ENCODE measurements around the gene UGT8. TPM values are rescaled to one million over a fixed set of nuclear protein-coding genes. Genes with fewer than 3 reads are reported as not detected.
"Not testable (repeated sequence)": the region's sequence is repeated elsewhere in the genome, so short reads cannot be mapped to it uniquely, and the experiment has no call there.

The UGT8 gene
- total RNA-seq, 2 donors from 2014 or later: not detected

GRCh38 chr4:114636192-114636935 lies 37.8 kb downstream of the UGT8 start:
- Mint-ChIP-seq H3K27ac (no peak overlapping the region), H3K27me3 (no peaks in the 10 kb centered on the region), H3K4me3 (no peak overlapping the region), H3K4me1 (ENCODE audit: low read depth in 2 of 2) (no peaks in the 10 kb centered on the region), H3K36me3 (no peaks in the 10 kb centered on the region), H3K9me3 (no peaks in the 10 kb centered on the region)
- DNase-seq (ENCODE audit: low spot score) (no peak), ATAC-seq (no peak)

- Mint-ChIP-seq H3K4me3 (no peak overlapping the region), H3K4me1 (ENCODE audit: low read depth in 2 of 2) (no peaks in the 10 kb centered on the region), H3K9me3 (no peaks in the 10 kb centered on the region), H3K27ac (no peak overlapping the region), H3K36me3 (no peaks in the 10 kb centered on the region), H3K27me3 (no peaks in the 10 kb centered on the region)
- ATAC-seq: no peak
- DNase-seq (ENCODE audit: low spot score): no peak
These were observed 43.7 kb downstream of the UGT8 start for GRCh38 chr4:114642173-114642780.

GRCh38 chr4:114649908-114650307 lies 51.3 kb downstream of the UGT8 start:
- no peaks in the 10 kb centered on the region for H3K9me3 Mint-ChIP-seq
- DNase-seq (ENCODE audit: low spot score) (no peak), ATAC-seq (no peak)
- H3K36me3 Mint-ChIP-seq: no peaks in the 10 kb centered on the region
- H3K27ac Mint-ChIP-seq: no peak overlapping the region
- peaks cover 0 to 11% of the 10 kb centered on the region in 2 donors for H3K27me3 Mint-ChIP-seq
- H3K4me1 Mint-ChIP-seq (ENCODE audit: low read depth in 2 of 2): no peaks in the 10 kb centered on the region
- H3K4me3 Mint-ChIP-seq: no peak overlapping the region

- Mint-ChIP-seq H3K27ac (no peak overlapping the region), H3K4me1 (ENCODE audit: low read depth in 2 of 2) (no peaks in the 10 kb centered on the region), H3K4me3 (no peak overlapping the region), H3K9me3 (no peaks in the 10 kb centered on the region), H3K36me3 (no peaks in the 10 kb centered on the region), H3K27me3 (peaks cover 0 to 19% of the 10 kb centered on the region in 2 donors)
- ATAC-seq: no peak
- no peak for DNase-seq (ENCODE audit: low spot score)
These were observed 55.1 kb downstream of the UGT8 start for GRCh38 chr4:114653675-114654074.

DNA sequence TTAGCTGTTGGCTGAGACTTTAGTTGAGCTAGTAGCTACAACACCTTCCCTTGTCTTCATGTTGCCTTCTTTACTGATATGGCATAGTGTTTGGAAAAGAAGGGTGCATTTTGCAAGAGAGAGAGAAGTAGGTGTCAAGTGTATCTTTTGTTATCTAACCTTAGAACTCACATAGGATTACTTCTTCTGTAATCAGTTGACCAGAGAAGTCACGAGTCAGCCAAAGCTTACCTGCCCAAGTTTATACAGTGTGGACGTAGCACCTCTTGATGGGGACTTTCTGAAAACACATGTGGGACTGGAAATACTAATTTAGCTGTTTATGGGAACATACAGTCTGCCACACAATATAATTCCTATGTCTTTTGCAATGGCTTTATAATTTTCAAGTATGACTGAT lies 56.0 kb downstream of the UGT8 start:
- H3K9me3 Mint-ChIP-seq: no peaks in the 10 kb centered on the region
- H3K4me1 Mint-ChIP-seq (ENCODE audit: low read depth in 2 of 2): no peaks in the 10 kb centered on the region
- H3K36me3 Mint-ChIP-seq: no peaks in the 10 kb centered on the region
- no peak overlapping the region for H3K27ac Mint-ChIP-seq
- DNase-seq (ENCODE audit: low spot score) (no peak), ATAC-seq (no peak)
- H3K27me3 Mint-ChIP-seq: peaks cover 0 to 23% of the 10 kb centered on the region in 2 donors
- no peak overlapping the region for H3K4me3 Mint-ChIP-seq

GRCh38 chr4:114658179-114658578 lies 59.6 kb downstream of the UGT8 start:
- Mint-ChIP-seq H3K36me3 (no peaks in the 10 kb centered on the region), H3K27ac (no peak overlapping the region), H3K27me3 (peaks cover 2 to 14% of the 10 kb centered on the region in 2 donors), H3K4me1 (ENCODE audit: low read depth in 2 of 2) (no peaks in the 10 kb centered on the region), H3K4me3 (no peak overlapping the region), H3K9me3 (no peaks in the 10 kb centered on the region)
- DNase-seq (ENCODE audit: low spot score): no peak
- no peak for ATAC-seq

DNA sequence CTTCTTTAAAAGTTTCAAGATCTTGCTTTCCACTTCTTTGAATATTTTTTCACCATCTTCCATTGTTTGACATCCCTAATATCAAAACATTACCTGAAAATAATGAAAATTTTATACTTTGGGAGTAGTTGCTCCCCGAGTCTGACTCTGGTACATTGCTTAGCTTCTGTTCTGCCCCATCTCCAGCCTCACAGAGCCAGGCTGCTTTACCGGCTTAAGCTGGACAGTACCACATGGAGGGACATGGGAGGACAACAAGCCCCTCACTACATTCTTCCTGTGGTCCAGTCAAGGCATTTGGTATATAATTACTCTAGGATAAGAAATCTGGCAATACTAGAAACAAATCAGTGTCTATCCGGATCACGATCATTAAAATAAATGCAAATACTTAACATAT lies 60.2 kb downstream of the UGT8 start:
- Mint-ChIP-seq H3K4me3 (no peak overlapping the region), H3K36me3 (no peaks in the 10 kb centered on the region), H3K27me3 (peaks cover 2 to 14% of the 10 kb centered on the region in 2 donors), H3K4me1 (ENCODE audit: low read depth in 2 of 2) (no peaks in the 10 kb centered on the region), H3K9me3 (no peaks in the 10 kb centered on the region), H3K27ac (no peak overlapping the region)
- ATAC-seq: no peak
- DNase-seq (ENCODE audit: low spot score): no peak

DNA sequence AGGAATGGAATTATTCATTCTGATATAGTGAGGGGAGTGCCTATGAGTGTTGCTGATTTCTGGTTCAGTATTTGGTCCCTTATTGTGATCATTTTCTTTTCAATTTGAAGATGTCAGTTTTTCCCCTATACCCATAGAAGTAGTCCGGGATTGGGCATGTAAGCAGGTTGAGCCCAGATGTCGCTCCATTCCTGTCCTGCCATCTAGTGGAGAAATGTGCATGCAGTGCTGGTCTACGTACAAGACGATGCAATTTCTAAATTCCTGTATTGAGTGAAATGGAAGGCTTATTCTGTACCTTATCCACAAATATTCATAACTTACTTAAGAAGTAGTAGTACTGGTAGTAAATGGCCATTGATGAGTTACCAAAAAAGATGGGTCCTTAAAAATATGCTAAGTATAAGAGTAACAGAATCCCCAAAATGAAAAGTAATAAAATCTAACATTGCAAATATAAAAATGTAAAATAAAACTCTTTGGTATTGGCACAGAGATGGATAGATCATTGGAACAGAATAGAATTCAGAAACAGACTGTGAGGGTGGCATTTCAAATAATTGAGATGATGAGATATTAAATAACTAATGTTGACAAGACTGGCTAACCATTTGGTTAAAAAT lies 60.9 kb downstream of the UGT8 start:
- H3K27ac Mint-ChIP-seq: no peak overlapping the region
- peaks cover 2 to 14% of the 10 kb centered on the region in 2 donors for H3K27me3 Mint-ChIP-seq
- no peaks in the 10 kb centered on the region for H3K9me3 Mint-ChIP-seq
- H3K4me3 Mint-ChIP-seq: no peak overlapping the region
- no peak for DNase-seq (ENCODE audit: low spot score)
- no peak for ATAC-seq
- H3K4me1 Mint-ChIP-seq (ENCODE audit: low read depth in 2 of 2): no peaks in the 10 kb centered on the region
- H3K36me3 Mint-ChIP-seq: no peaks in the 10 kb centered on the region

DNA sequence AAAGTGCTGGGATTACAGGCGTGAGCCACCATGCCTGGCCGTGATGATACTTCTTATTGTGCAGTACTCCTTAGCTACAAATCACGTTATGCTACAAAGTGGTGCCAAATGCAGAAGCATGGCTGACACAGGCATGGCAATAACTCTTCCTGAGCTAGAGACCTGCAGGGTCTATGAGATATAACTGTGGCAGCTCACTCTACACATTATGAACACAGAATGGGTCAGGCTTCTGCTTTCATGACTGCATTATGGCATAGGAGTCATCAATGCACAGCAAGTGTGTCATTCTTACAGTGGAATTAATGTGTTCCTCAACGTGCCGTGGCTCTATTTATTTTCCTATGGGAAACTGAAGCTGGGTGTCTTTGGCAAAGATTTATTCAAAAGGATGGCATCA lies 64.5 kb downstream of the UGT8 start:
- Mint-ChIP-seq H3K36me3 (no peaks in the 10 kb centered on the region), H3K4me3 (no peak overlapping the region), H3K4me1 (ENCODE audit: low read depth in 2 of 2) (no peaks in the 10 kb centered on the region), H3K9me3 (no peaks in the 10 kb centered on the region), H3K27ac (no peak overlapping the region), H3K27me3 (peaks cover 2 to 6% of the 10 kb centered on the region in 2 donors)
- ATAC-seq: no peak
- no peak for DNase-seq (ENCODE audit: low spot score)

DNA sequence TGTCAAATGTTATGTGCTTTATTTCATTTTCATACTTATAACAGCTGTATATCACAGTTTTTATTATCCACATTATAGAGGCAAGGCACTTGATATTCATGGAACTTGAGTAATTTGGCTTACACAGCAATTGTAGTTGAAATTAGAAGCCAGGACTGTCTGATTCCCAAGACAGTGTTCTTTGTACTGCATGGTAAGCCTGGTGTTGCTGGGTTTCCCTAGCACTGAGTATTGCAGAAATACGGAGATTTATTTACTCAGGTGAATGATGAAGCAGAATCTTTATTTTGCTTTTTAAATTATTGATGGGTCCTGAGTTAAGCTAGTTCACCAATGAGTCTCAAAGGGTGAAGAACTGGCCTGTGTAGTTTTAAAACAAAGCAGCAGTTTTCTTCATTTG lies 70.0 kb downstream of the UGT8 start:
- no peak for ATAC-seq
- Mint-ChIP-seq H3K9me3 (no peaks in the 10 kb centered on the region), H3K36me3 (no peaks in the 10 kb centered on the region), H3K4me1 (ENCODE audit: low read depth in 2 of 2) (no peaks in the 10 kb centered on the region), H3K27ac (no peak overlapping the region), H3K27me3 (no peaks in the 10 kb centered on the region), H3K4me3 (no peak overlapping the region)
- no peak for DNase-seq (ENCODE audit: low spot score)

- H3K27ac Mint-ChIP-seq; DNase-seq (ENCODE audit: low spot score); H3K4me3 Mint-ChIP-seq; H3K36me3 Mint-ChIP-seq; ATAC-seq; H3K27me3 Mint-ChIP-seq; H3K9me3 Mint-ChIP-seq; H3K4me1 Mint-ChIP-seq (ENCODE audit: low read depth in 2 of 2): not testable (repeated sequence)
These were observed 72.1 kb downstream of the UGT8 start for GRCh38 chr4:114670733-114671132.

- Mint-ChIP-seq H3K9me3 (no peaks in the 10 kb centered on the region), H3K4me1 (ENCODE audit: low read depth in 2 of 2) (no peaks in the 10 kb centered on the region), H3K36me3 (no peaks in the 10 kb centered on the region), H3K27me3 (no peaks in the 10 kb centered on the region), H3K4me3 (no peak overlapping the region), H3K27ac (no peak overlapping the region)
- ATAC-seq (no peak), DNase-seq (ENCODE audit: low spot score) (no peak)
These were observed 74.7 kb downstream of the UGT8 start for GRCh38 chr4:114673306-114673705.

DNA sequence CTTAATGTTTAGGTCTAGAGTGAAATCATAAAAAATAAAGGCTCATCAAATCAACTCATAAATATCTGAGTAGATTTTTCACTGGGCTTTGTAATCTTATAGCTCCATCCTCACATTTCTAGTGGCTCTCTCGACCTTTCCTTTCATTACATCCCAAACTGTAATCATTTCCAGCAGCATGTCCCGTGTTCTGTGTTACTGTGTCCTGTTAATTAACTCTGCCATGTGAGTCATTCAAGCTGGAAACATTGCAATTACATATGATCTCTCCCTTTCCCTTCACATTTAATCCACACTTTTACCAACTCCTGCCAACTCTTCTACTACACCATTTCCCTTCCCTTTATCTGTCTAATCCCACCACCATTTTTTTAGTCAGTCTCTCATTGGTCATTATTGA lies 75.5 kb downstream of the UGT8 start:
- DNase-seq (ENCODE audit: low spot score): no peak
- no peaks in the 10 kb centered on the region for H3K27me3 Mint-ChIP-seq
- no peaks in the 10 kb centered on the region for H3K4me1 Mint-ChIP-seq (ENCODE audit: low read depth in 2 of 2)
- no peaks in the 10 kb centered on the region for H3K9me3 Mint-ChIP-seq
- H3K4me3 Mint-ChIP-seq: no peak overlapping the region
- no peaks in the 10 kb centered on the region for H3K36me3 Mint-ChIP-seq
- no peak overlapping the region for H3K27ac Mint-ChIP-seq
- no peak for ATAC-seq

- Mint-ChIP-seq H3K9me3 (no peaks in the 10 kb centered on the region), H3K4me3 (no peak overlapping the region), H3K4me1 (ENCODE audit: low read depth in 2 of 2) (no peaks in the 10 kb centered on the region), H3K27me3 (no peaks in the 10 kb centered on the region), H3K36me3 (no peaks in the 10 kb centered on the region), H3K27ac (no peak overlapping the region)
- DNase-seq (ENCODE audit: low spot score) (no peak), ATAC-seq (no peak)
These were observed 78.9 kb downstream of the UGT8 start for GRCh38 chr4:114677346-114677979.

Measured in natural killer cell treated with Interleukin-12 subunit alpha and Interleukin-12 subunit beta and Interleukin-15 and Interleukin-18, amount 100 ng/mL, for 72 hours (primary cell).